Measurements from ENCODE around the gene SBF2. TPM values are rescaled to one million over a fixed set of nuclear protein-coding genes. Genes with fewer than 3 reads are reported as not detected.
A peak's percentile ranks its signal among the peaks of the same experiment; 100 is the strongest.

Gene SBF2
- total RNA-seq, 1 donor from 2014 or later, result 38.5 TPM

DNA sequence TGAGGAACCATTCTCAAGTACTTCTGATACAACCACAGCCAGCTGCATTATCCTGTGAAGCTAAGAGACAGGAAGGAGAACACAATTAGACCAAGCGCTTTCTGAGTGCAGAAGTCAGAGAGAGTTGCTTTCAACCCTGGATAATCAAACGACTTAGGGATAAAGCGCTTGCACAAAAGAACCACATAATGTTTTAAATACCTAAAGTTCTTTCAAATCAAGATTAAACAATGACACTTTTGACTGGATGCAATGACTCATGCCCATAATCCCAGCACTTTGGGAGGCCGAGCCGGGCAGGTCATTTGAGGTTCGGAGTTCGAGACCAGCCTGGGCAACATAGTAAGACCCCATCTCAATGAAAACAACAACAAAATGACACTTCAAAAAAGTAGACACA, 485.1 kb downstream of the SBF2 start:
- TF ChIP-seq, protein P1, sequence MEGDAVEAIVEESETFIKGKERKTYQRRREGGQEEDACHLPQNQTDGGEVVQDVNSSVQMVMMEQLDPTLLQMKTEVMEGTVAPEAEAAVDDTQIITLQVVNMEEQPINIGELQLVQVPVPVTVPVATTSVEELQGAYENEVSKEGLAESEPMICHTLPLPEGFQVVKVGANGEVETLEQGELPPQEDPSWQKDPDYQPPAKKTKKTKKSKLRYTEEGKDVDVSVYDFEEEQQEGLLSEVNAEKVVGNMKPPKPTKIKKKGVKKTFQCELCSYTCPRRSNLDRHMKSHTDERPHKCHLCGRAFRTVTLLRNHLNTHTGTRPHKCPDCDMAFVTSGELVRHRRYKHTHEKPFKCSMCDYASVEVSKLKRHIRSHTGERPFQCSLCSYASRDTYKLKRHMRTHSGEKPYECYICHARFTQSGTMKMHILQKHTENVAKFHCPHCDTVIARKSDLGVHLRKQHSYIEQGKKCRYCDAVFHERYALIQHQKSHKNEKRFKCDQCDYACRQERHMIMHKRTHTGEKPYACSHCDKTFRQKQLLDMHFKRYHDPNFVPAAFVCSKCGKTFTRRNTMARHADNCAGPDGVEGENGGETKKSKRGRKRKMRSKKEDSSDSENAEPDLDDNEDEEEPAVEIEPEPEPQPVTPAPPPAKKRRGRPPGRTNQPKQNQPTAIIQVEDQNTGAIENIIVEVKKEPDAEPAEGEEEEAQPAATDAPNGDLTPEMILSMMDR (IDR thresholded peaks at IDR 0.05), result no peak
- Histone ChIP-seq H3K9me3 (no peaks in the 10 kb centered on the region), H3K4me1 (no peaks in the 10 kb centered on the region), H3K4me3 (no peak overlapping the region), H3K27ac (no peak overlapping the region), H3K27me3 (no peaks in the 10 kb centered on the region), H3K36me3 (peaks cover 30% of the 10 kb centered on the region)
- ATAC-seq (no peak), DNase-seq (no peak)
- intact Hi-C loops (cut with DNase I), result no loop called here

DNA sequence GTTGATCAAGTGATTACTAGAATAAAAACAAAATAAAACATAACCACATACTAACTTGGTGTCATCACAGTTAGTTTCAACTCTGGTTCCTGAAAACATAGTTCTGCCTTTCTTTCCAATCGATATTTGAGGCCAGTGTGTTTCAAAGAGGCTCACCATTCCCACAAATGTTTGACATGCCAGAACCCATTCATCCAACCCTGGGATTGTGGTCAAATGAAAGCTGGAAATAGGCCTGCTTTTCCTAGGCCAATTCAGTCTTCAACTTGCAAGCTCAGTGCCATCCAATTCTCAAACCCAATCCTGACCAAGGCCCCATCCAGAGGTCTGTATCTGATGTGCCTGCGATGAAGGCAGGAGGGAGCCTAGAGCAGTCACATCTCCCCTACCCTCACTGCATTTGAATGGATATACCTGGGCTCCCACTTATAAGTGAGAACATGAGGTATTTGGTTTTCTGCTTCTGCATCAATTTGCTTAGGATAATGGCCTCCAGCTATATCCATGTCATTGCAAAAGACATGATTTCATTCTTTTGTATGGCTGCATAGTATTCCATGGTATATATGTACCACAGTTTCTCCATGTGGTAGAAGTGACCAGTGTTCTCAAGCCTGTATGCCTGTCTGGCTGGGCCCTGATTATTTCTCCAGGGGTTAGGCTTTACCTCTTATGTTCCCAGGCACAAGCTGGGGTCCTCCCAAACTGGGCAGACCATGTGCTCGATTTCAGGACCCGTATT, 486.9 kb downstream of the SBF2 start:
- H3K36me3 ChIP-seq, result peaks cover 26% of the 10 kb centered on the region
- TF ChIP-seq, protein P1 (IDR thresholded peaks at IDR 0.05), result no peak
- ATAC-seq (no peak), DNase-seq (no peak)
- no peaks in the 10 kb centered on the region for H3K9me3 ChIP-seq
- no peaks in the 10 kb centered on the region for H3K4me1 ChIP-seq
- no peak overlapping the region for H3K27ac ChIP-seq
- intact Hi-C loops (cut with DNase I), result no loop called here
- no peak overlapping the region for H3K4me3 ChIP-seq
- no peaks in the 10 kb centered on the region for H3K27me3 ChIP-seq

DNA sequence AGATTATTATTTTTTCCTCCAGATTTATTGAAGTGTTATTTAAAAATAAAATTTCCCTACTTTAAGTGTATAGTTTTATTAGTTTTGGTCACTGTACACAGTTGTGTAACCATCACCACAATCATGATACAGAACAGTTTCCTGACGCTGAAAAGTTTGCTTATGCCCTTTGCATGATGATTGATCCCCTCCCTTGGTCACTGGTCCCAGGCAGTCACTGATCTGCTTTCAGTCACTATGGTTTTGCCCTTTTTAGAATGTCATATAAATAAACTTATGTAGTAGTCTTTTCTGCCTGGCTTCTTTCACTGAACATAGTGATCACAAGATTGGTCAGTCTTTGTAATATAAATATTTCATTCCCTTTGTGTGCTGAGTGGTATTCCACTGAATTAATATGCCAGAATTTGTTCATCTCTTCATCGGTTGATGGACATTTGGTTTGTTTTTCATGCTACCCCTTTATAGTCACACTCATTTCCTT, 489.6 kb downstream of the SBF2 start:
- Histone ChIP-seq H3K36me3 (peaks cover 21% of the 10 kb centered on the region), H3K27ac (no peak overlapping the region), H3K4me1 (no peaks in the 10 kb centered on the region), H3K4me3 (no peak overlapping the region), H3K27me3 (no peaks in the 10 kb centered on the region), H3K9me3 (no peaks in the 10 kb centered on the region)
- ATAC-seq (no peak), DNase-seq (no peak)
- TF ChIP-seq, protein P1 (IDR thresholded peaks at IDR 0.05), result no peak
- intact Hi-C loops (cut with DNase I), result no loop called here

DNA sequence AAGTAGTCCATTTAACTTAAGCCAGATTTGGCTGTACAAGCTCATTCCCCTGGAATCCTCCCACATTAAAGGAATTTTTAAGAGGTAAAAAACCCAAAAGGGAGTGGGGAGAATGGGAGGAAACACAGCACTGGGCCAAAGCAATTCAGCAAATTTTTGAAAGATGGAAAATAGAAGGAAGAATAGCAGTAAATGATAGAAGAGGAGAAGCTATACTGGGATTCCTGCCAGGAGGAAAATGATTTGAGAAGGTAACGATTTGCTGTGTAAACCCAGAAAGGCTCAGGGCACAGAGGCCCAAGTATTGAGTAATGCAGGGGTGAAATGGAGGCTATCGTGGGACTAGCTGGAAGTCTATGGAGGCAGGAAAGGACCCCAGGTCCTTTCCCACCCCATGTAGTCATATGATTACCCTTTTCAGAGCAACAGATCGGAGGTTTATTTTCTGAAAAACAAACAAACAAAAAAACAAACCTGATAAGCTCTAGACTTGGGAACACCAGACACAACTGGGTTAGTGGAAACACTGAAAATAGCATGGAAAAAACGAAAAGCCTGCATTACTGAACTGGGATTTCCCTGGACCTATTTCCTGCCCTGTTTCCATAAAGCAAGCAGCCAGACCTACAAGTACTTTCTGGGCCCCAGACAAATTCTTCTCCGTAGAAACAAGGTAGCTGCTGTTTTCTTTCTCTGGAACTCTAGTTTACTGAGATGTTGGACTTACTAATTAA, 490.2 kb downstream of the SBF2 start:
- Histone ChIP-seq H3K27ac (no peak overlapping the region), H3K4me1 (no peaks in the 10 kb centered on the region), H3K9me3 (no peaks in the 10 kb centered on the region), H3K4me3 (no peak overlapping the region), H3K27me3 (no peaks in the 10 kb centered on the region), H3K36me3 (peaks cover 18% of the 10 kb centered on the region)
- no peak for ATAC-seq
- intact Hi-C loops (cut with DNase I), result no loop called here
- TF ChIP-seq, protein P1 (IDR thresholded peaks at IDR 0.05), result no peak
- DNase-seq, result no peak

DNA sequence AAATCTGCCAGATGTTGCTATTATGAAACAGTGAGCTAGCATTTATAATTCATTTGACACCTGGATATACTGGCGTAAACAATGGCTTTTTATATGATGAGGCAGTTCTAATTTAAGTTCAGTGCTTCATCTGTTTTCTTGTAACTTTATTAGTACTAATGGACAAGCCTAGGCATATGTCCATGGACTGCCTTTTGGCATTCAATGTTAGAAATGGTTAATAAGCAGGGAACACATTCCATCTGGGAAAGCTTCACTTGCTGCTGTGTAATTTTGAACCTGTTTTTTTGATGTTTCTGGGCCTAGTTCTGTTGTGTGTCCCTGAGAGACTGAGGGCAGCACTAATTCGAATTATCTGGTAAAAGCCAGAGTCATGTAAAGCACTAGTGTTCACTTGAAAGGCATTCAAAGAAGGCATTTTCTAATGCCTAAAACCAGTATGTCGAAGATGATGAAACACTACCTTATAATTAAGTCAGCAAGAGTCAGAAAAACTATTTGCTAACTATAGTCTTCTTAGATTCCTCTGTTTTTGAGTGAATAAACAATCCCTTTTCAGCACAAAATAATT, 491.6 kb downstream of the SBF2 start:
- intact Hi-C loops (cut with DNase I), result no loop called here

More for the DNA sequence above, 491.6 kb downstream of the SBF2 start:
- Histone ChIP-seq H3K4me1 (no peaks in the 10 kb centered on the region), H3K27ac (peak overlapping the region; percentile 8), H3K9me3 (no peaks in the 10 kb centered on the region), H3K36me3 (peaks cover 4% of the 10 kb centered on the region), H3K4me3 (no peak overlapping the region), H3K27me3 (no peaks in the 10 kb centered on the region)
- TF ChIP-seq, protein P1 (IDR thresholded peaks at IDR 0.05), result no peak
- ATAC-seq (no peak), DNase-seq (no peak)

All from upper lobe of right lung (tissue), 1 donor.